NCI-H526 treated with DMSO at 0.1 percent for 48 hours (cell line): Measurements from ENCODE around the gene SLC66A1.

Source experiments
- DNase-seq: peaks from one replicate; lab custom pipeline; 2025; lab: John Stamatoyannopoulos, UW

SLC66A1 gene

DNA sequence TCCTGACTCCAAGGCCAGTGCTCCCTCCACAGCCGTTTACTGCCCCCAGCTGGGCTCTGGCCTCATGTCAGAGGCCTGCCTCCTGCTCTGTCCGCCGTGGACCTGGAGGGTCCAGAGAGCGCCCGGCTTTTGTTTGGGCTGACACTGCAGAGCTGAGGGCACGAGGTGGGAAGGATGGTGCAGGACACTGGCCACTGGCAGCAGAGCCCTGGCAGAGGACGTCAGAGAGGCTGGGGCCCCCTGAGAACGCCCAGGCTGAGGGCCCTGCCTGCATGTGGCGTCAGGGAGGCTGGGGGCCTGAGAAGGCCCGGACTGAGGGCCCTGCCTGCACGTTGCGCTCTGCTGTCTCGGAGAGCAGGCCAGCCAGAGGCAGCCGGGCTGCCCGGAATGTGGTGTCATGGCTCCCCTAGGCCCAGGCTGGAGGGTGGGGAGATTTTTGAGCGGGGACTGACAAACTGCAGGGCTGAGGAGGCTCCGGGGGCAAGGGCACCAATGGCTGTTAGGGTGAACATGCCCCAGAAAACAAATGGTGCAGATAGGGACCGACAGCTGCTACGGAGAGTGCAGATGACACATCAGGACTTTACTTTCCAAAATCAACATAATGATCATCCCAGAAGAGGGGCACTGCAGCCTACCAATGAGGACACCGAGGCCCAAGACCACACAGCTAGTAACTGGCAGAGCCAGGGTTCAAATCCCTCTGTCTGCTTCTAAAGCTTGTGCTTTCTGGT lies 31.7 kb downstream of the SLC66A1 start:
- no peak for DNase-seq

DNA sequence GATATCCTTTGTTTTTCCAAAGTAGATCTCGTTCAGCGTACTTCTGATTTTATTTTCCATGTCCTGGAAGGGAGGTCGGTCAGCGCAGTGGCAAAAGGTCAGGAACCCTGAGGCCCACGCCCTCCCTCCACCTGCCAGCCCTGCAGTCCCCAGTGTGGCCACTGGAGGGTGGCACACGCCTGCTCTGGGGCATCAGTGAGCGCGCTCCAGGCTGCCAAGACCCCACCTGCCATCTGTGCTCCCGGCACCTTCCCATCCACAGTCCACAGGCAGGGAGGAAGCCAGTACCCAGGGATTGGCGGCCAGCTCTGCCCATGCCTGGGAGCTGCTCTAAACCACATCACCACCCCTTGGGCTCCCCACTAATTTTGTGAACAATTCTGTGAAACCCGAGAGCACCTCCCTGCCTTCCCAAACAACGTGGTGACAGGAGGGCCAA lies 32.3 kb downstream of the SLC66A1 start:
- DNase-seq, result no peak

DNA sequence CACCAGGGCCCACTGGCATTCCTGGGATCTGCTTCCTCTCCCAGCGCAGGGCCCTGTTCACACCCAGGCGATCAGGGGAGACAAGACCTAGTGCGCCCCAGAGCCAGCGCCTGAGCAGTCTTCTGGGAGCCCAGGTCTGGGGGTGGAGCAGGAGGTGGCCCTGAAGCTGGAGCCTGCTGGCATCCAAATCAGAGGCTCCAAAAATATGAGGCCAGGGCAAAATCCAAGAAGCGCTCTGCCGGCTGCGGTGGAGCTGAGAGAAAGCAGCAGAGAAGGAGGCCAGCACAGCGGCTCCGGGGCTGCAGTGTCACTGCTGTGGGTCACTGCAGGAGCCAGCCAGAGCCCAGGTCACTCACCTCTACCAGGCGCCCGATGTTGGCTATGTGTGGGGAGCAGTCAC lies 32.7 kb downstream of the SLC66A1 start:
- DNase-seq, result no peak

DNA sequence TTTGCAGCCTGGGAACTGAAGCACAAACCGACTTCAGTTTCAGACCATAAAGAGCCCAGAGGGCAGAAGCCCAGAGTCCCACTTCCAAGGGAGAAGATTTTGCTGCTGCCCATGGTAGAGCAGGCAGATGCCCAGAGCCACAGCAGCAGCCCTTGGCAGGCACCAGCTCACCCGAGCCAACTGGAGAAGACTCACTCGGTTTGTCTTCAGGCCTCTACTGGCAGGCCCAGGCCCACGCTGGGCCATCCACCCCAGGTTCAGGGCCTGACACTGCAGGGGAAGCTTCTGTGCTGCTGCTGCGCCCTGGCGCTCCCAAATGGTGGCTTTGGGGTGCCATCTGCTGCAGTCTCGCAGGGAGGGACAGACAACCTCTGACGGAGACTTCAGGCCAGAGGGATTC lies 33.3 kb downstream of the SLC66A1 start:
- DNase-seq, result no peak

DNA sequence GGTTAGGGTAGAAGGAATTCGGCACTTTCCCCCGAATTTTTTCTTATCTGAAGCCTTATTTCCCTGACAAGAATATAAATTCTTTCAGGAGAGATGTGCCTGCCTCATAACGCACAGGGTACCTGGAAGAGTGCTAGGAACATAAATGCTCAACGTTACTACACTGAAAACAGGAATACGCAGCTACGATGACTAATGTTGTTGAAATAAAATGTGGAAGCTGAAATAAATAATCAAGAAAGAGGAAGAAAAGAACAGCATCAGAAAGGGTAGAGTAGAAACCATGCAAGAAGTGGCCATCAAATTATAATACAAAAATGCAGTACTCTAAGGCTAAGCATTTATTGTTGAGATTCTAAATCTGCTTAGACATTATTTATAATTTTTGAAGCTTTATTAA lies 33.9 kb downstream of the SLC66A1 start:
- no peak for DNase-seq

DNA sequence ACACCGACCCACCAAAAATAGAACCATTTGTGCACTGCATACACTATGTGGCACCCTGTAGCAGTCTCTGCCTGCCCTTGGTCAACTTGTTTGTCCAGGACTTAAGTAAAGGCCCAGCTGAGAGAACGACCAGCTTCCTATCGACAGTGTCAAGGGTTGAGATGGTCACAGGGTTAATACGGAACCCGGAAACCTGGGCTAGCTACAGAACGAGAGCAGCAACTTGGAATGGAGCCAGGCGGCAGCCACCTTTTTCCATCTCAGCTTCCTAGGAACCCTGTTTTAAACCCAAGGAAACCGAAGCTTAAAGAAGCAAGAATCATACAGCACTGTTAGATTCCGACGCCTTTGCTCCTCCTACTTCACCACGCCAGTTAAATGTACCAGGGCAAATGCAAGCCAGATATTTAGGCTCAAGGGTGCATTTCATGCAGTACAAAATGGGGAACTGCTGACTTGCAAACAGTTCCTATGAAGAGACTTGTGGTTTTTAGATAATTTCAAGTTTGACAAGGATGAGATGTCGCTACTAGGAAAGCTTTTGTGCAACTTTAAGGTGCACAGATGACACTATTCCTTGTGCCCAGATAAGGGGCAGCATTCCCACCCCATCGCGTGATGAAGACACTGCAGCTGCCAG lies 35.5 kb downstream of the SLC66A1 start:
- no peak for DNase-seq

DNA sequence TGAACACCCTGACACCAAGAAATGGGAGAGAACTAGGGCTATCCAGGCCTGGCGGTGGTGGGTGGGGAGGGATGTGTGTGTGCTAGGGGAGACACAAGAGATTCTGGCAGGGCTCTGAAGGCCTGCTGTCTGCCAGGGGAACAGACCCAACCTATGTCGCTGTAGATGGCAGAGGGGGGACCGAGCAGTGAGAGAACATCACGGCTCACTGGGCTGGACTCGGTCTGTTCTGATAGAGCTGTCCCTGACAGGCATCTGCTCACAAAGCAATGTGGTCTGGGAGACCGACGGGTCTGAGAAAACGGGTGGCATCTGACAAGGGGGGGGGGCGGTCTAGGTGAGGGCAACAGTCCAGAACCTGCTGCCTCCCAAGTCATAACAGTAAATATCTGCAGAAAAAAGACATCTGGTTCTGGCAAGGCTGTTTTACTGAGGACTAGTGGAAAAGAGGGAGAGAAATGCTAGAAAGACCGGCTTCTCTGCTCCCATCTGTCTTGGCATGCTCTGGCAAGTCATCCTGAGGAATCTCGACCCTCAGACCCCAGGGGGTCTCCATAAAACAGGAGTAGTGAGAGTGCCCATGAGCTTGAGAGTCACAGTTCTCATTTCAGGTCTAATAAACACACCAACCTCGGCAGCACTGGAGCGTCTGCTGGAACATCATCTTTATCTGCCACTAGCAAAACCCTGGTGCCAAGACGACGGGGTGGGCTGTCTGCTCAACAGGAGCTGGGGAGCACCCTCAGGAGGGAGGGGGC lies 36.5 kb downstream of the SLC66A1 start:
- no peak for DNase-seq

DNA sequence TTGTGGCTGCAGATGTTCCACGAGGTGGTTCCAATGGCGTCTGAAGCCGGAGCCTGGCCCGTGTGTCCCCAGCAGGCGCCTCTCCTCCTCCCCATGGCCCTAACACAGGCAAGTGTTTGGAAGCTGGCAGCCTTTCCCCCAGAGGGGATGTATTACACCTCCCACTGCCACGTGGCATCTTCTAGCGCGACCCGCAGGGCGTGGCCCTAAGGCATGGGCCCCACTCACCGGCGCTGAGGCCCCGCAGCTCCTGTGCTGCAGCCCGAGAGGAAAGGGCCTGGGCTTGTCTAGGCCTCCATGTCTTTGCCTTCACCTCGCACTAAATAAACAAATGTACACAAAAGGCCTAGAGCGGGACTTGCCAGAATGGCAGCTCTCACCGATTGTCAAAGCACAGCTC lies 37.9 kb downstream of the SLC66A1 start:
- no peak for DNase-seq

DNA sequence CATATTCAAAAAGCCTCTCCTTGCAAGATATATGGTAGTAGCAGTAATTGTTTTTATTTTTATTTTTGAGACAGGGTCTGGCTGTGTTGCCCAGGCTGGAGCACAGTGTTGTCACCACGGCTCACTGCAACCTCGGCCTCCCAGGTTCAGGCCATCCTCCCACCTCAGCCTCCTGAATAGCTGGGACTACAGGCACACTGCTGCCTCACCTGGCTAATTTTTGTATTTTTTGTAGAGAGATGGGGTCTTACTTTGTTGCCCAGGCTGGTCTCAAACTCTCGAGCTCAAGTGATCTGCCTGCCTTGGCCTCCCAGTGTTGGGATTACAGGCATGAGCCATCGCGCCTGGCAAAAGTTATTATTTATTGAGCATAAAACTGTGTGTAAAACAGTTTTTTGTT lies 38.4 kb downstream of the SLC66A1 start:
- no peak for DNase-seq

DNA sequence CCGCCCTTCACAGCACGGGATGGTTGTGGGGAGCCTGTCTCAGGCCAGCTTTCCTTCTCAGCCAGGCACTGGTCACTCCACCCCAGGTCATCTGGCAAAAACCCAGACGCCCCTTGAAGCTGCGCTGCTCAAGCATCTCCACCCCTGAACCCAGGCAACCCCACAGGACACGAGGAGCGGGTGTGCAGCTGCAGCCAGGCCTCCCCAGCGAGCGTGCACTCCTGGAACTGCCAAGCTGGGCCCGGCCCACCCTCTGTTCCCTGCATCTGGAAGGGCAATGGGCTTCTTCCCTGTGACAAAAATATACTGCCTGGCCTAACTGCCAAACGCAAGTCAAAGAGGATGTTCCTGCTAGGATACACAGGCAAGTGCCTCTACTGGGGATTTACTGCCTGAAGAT lies 39.7 kb downstream of the SLC66A1 start:
- DNase-seq, result no peak

DNA sequence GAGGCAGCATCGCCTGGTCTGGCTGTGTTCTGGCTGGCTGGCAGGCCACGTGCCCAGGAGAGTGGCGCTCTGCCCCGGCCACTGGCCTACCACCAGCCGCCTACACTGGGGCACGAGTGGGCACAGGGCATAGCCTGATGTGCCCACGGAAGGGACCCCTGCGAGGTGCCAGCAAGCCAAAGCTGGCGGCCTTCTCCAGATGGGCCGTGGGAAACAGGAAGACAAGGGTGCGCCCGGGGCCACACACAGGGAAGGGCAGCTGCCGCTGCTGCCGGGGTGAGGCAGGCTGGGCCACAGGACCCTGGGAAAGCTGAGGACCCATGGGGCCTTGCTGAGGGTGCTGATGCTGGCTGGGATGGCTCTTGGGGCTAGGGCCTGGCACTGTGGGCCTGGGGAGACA lies 40.7 kb downstream of the SLC66A1 start:
- DNase-seq, result no peak

DNA sequence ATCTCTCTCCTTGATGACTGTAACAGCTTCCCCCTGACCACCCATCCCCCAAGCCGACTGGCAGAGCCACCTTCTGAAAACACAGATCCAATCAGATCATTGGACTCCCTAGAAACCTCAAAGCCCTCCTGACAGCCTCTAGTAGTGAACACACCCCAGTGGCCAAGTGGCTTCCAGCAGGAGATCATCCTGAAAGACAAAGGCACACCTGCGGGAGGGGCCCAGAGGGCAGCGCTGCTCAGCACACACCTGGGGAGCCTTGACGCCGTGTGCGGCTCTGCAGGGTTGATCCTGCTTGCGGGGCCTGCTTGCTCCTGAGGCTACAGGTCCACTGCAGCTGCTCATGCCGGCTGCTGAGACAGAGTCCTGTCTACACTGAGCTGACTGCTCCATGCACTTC lies 41.5 kb downstream of the SLC66A1 start:
- DNase-seq, result no peak

DNA sequence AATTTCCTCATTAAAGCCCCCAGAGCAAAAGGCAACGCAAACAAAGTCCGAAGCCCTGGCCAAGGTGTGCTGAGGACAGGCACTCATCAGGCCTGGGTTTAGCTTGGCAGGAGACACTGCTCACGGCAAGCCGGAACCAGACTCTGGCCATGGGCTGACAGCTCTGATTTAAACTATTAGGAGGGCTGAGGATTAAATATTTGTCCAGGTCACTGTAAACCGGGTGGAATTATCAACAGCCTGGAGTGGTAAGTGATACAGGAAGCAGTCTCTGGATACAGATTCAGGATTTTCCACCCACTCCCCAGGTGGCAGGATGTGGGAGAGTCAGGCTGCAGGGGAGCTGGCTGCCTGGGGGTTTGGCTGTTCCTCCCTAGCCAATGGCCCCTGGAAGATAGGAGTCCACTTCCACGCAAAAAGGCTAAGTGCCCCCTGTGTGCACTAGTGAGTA lies 42.4 kb downstream of the SLC66A1 start:
- no peak for DNase-seq

DNA sequence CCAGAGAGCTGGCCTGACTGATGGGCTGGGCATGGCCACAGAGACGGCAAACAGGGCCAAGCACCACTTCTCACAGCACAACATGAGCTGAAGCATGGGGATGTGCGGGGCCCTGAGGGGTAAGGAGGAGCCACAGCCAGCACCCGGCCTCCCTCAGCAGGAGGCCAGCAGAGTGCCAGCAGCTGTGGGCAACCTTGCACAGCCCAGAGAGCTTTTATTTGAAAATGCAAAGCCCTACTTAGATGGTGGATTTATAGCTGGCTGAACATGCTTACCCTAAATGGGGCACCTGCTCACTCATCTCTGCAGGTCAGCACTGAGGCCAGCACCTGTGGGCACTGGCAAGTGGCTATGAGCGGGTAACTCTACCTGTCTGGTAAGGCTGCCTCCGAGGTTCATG lies 44.1 kb downstream of the SLC66A1 start:
- DNase-seq, result no peak

DNA sequence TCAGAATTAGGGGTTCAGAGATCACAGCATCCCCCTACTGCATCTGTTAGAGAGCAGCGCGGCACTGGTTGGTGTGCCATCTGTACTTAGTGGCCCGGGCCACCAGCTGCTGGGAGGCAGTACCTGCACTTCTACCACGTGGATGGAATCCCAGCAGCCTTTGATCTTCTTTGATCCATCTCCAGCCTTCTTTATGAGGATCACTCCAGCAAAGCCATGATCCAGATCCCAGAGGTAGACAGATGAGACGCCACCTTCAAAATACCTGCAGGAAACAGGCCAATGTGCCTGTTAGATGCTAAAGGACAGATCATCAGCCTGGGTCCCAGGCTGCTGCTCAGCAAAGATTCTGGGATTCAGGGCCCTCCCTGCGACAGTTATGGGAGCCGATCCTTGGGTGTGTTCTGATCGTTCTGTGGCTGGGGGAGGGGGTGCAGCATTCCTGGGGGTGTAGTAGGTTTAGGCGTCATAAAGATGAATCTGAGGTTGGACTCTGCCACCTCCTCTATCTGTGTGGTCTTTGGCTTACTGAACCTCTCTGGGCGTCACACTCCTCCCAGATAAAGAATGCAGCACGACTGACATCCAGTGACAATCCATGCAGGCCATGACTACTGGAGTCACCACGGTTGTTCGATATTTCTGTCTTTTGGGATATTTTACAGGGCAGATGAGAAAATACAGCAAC lies 45.3 kb downstream of the SLC66A1 start:
- no peak for DNase-seq

DNA sequence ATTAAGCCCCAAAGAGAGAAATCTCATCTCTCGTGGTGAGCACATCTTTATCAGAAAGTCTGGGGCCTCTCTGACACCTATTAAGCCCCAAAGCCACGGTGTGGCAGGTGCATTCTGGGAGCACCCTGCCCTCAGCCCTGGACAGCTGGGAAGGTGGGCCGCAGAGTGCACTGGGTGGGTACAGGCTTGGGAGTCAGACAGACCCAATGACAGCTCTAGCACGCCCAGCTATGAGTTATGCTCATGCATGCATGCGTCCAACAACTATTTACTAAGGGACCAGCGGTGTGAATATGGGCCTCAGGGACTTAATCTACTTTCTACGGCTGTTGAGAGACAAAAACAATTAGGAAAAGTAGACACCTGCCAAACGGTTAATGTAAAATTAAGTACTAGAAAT lies 46.6 kb downstream of the SLC66A1 start:
- DNase-seq, result no peak

DNA sequence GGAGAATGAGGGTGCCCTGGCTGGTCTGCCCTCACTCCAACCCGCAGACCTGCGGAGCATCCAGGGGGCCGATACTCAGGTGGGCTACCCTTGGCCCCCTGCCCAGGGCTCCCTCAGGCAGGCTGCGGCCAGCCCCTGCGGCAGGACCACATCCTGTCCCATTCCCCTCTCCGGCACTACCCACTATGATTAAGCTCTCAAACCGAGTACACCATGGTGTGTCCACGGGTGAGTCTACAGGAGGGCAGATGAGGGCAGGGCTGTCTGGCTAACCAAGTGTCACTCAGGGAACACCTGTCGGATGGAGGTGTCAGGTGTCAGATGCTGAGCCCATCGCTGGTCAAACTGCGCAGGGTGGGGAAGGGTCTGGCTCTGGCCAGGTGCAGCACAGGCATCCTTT lies 47.2 kb downstream of the SLC66A1 start:
- no peak for DNase-seq

DNA sequence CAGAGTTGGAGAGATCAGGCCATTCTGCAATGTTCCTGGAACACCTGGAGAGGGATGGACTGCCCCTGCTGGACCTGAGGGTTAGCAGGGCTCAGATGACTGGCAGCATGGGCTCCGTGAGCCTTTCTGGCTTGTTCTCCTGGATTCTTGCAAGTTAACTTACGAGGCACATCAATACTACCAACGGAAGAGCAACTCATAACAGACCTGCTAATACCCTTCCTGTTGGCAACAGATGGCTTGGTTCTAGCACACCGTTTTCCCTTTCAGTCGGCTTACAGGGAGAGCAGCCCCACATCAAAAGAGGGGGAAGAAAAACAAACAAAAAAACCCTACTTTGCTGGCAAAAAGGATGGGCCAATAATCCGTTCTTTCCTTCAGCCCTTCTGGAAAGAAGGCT lies 47.9 kb downstream of the SLC66A1 start:
- no peak for DNase-seq

DNA sequence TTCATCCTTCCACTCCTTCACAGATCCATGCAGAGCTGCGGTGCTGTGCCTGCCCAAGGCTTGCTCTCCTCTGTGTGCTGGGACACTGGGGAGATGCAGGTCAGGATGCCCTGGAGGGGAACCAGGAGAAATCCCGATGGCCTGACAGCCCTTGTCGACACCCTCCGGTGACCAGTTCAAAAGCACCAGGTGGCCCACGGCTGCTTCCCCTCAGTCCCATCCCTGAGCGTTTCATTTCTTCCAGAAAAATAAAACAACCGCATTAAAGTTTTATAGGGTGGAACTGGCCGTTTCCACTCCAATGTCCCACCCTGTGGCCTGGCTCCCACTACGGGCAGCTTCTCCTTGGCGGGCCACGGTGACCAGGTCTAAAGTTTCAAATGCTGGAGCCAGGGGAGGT lies 48.3 kb downstream of the SLC66A1 start:
- DNase-seq, result no peak

DNA sequence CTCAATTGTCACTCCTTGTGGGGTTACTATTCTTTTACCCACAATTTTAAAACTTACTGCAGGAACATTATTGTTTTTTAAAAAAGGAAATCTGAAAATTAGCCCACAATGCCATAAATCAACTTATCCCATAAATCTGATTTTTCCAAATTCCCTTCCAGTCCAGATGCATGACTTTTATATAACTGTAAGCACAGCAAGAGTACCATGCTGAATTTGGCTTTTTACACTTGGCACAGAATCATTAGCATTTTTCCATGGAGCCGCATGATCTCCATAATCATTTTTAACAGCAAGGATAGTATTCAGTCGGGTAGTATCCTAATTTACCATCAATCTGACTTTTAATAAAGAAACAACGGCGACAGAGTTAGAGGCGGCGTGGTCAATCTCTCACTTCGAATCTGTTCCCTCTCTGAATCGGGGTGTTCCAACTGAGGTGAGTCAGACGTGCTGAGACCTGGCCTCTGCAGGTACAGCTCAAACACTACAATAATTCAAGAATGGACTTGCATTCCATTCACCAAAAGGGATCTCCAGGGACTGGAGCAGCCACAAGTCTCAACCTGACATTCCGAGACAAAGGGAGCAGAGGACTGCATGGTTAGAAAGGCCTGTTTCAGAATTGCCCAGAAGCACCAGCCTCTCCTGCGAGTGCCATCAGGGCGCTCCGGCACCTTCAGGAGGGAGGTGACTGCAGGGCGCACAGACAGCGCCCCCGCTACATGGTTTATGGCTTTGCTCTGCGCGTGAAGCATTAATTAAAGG lies 48.9 kb downstream of the SLC66A1 start:
- no peak for DNase-seq

DNA sequence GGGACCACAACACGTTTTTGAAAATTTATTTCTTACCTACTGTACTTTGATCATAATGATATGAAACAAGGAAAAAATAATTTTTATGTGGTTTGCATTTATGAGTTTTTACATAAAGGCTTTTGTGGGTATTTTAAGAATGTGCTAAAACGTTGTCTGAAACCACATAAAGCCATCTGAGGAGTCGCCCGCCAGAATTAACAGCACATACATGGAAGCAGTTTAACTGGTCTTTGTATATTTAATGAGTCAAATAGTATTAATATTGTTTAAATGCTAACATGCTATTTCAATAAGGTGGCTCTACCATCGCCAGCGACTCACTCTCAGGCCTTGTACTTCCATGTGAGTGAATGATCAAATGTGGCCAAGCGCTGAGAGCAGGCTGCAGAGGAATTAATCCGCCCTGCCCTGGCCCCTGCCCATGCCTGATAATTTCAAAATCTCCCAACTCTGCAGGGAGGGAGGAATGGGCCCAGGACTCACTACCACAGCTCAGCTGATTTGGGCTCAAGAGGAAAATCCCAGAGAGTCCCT lies 49.6 kb downstream of the SLC66A1 start:
- DNase-seq, result no peak
